ENCODE measurements around the gene ADAMTS12.
A peak's percentile ranks its signal among the peaks of the same experiment; 100 is the strongest.

ADAMTS12 gene

DNA sequence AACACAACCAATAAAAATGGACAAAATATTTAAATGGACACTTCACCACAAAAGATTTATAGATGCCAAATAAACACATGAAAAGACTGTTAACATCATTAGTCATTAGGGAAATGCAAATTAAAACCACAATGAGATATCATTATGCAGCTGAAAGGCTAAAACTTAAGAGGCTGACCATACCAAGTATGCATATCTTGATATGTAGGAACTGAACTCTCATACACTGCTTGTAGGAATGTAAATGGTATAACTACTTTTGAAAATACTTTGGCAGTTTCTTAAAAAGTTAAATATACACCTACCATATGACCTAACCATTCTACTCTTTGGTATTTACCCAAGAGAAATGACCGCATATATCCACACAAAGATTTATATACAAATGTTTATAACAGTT is 13.6 kb upstream of the ADAMTS12 start:
- no peak for DNase-seq

DNA sequence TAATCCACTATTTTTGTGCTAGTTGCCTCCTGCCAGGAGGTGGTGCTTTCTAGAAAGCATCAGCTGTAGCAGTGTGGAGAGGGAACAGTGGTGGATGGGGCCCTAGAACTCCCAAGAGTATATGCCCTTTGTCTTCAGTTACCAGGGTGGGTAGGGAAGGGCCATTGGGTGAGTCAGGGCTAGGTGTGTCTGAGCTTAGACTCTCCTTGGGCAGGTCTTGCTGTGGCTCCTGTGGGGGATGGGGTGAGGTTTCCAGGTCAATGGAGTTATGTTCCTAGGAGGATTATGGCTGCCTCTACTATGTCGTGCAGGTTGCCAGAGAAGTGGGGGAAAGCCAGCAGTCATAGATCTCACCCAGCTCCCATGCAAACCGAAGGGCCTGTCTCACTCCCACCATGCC is 11.3 kb upstream of the ADAMTS12 start:
- no peak for DNase-seq

- no peak for DNase-seq
Measured at GRCh38 chr5:33901156-33901555, 9.4 kb upstream of the ADAMTS12 start.

GRCh38 chr5:33894566-33894965 is 2.8 kb upstream of the ADAMTS12 start:
- DNase-seq = no peak

DNA sequence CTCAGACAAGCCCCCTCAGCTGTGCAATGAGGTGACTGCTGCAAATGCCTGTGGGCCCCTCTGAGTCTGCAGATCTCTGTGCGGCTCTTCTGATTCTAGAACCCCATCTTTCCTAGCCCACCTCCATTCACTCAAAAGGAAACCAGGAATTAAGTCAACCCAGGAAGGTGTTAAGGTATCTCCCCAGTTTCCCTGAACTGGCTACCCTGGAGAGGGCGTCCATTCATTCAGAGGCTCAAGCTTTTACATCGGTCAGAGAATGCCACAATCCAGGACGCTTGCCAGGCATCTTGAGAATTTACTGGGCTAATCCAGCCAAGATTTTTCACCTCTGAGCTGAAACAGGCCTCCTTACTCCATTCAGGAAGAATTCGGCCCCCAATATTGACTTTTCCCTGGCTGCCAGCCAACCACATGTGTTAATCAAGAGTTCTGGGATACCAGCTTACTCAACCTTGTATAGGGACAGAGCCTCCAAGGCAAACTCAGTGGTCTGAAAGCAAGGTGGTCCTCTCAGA is 889 bp upstream of the ADAMTS12 start:
- no peak for DNase-seq

GRCh38 chr5:33891446-33891787 is 373 bp downstream of the ADAMTS12 start:
- no peak for DNase-seq

- no peak for DNase-seq
Measured at GRCh38 chr5:33890131-33891032, 1.4 kb downstream of the ADAMTS12 start.

DNA sequence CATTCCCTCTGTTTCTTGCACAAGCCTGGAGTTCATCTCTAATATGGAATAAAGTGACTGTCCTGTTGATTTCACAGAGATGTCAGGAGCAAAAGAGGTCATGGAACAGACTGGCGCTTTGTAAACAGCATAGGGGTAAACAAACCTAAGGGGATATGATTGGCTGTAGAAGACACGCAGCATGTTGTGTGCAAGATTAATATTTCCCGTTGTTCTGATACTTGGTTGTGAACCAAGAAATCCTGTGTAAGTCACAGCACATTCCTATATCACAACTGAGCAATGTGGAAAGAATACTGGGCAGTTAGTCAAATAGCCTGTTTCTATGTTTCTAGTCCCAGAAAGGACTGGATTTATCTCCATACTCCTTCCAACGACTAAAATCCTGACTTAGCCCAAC is 3.2 kb downstream of the ADAMTS12 start:
- no peak for DNase-seq

- no peak for DNase-seq
Measured at GRCh38 chr5:33887268-33887667, 4.5 kb downstream of the ADAMTS12 start.

- no peak for DNase-seq
Measured at GRCh38 chr5:33886283-33886682, 5.5 kb downstream of the ADAMTS12 start.

DNA sequence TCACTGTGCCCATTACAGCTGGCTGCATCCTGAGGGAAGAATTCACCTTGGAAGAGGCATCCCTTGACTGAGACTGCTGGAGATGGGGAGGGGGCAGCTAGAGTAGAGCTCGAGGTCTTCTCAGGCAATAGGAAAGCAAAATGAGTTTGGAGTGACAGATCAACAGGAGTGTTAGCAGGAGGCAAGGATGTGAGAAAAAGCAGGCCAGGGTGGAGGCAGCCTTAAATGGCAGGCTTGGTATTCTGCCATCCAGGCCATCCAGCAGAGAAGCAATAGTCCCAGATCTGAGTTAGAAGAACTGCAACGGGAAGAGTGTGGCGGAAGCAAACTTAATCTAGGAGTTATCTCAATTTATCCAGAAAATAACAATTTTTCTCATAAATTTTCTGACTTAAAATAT is 6.1 kb downstream of the ADAMTS12 start:
- no peak for DNase-seq

DNA sequence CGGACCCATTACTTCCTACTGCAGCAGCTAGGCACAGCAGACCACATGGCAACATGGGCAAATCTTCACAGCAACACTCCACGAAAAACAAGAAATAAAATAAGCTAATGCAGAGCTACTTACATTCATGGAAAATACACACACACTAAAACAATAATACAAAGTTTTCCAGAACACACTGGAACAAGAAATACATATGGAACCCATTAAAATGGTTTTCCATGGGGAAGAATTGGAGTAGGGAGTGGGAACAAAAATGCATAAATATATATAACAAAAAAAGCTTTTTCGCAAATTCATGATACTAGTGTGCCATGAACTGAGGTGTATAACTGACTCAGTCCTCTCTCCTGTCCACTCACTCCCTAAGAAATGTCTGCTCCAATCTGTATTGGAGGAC is 8.3 kb downstream of the ADAMTS12 start:
- DNase-seq = no peak

DNA sequence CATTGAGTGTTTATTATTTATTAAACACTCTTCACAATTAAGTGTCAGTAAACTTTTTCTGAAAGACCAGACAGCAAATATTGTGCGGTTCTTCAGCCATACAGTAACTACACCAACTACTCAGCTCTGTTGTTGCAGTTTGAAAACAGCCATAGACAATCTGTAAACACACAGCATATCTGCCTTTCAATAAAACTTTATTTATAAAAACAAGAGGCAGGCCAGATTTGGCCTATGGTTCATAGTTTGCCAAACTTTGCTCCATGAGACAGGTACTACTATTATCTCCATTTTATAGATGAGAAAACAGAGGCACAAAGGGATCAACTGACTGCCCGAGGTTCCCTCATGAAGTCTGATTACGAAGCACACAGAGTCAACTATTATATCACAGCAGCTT is 11.5 kb downstream of the ADAMTS12 start:
- DNase-seq = no peak

GRCh38 chr5:33877449-33877848 is 14.3 kb downstream of the ADAMTS12 start:
- no peak for DNase-seq

- DNase-seq = no peak
Measured at GRCh38 chr5:33867241-33867640, 24.5 kb downstream of the ADAMTS12 start.

DNA sequence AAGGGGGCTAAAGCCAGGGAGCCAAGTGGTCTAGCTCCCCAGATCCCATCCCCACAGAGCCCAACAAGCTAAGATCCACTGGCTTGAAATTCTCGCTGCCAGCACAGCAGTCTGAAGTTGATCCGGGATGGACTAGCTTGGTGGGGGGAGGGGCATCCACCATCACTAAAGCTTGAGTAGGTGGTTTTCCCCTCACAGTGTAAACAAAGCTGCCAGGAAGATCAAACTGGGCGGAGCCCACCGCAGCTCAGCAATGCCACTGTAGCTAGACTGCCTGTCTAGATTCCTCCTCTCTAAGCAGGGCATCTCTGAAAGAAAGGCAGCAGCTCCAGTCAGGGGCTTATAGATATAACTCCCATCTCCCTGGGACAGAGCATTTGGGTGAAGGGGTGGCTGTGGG is 32.6 kb downstream of the ADAMTS12 start:
- DNase-seq = peak; percentile 52

DNA sequence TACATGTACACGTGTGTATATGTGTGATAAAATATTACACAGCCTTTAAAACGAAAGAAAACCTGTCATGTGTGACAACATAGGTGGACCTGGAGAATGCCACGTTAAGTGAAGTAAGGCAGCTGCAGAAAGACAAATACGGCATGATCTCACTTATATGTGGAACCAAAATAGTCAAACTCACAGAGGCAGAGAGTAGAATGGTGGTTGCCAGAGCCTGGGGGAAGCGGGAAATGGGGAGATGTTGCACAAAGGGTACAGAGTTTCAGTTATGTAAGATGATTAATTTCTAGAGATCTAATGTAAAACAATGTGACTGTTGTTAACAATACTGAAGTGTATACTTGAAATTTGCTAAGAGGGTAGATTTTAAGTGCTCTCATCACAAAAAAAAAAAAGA is 34.8 kb downstream of the ADAMTS12 start:
- no peak for DNase-seq

GRCh38 chr5:33855396-33855795 is 36.4 kb downstream of the ADAMTS12 start:
- no peak for DNase-seq

DNA sequence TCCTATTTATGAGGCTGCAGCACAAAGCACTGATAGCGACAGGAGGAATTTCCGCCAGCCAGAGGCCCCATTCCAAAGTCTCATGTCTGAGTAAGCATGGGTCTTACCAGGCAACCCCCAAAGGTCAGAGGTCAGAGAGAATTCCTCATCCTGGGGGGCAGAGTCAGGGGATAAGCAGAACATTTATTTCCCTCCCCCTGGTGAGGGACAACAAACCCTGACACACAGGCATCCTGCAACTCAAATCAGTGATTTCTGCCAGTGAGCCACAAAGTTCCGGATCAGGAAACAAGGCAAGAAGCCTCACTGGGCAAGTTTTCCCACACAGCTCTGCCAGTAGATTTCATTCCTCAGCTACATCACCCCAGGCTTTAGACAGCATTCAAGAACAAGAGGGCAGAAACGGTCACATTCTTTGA is 37.0 kb downstream of the ADAMTS12 start:
- no peak for DNase-seq

DNA sequence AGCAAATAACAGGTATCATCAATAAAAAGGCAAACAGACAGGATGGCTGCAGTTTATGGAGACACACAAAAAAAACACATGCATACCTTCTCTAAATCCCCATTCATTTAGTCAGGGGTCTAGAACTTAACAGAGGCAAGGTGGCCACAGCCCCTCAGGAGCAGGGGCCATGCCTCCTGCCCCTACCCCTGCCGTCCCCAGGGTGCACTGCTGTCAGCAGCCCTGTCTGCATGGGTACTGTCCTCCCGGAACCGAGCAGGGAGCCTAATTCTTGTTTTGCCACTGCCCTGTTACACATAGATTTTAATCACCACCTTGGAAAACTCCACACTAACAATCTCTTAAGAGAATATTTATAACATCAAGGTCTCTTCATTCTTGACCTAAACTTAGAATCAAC is 39.0 kb downstream of the ADAMTS12 start:
- no peak for DNase-seq

GRCh38 chr5:33852319-33852718 is 39.5 kb downstream of the ADAMTS12 start:
- no peak for DNase-seq

DNA sequence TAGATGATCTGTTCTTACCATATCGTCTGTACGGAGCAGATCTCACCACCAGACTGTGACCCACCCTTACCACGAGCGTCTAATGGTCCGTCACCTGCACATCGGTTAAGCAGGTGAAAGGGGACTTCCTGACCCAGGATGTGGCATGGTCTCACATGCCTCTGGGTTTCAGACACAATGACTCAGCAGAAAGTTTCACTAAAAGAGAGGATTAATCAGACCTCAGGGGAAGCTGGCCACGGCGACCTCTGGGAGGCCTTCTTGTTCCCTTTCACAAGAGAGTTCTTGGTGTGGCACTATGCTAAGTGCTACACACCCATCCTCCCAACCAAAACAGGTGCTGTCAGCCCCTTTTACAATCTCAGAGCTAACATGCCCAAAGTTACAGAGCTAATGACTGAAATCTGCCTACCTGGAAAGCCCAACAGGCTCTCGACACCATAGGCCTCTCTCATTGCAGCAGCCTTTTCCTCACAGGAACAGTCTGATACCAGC is 41.6 kb downstream of the ADAMTS12 start:
- peak; percentile 38 for DNase-seq

GRCh38 chr5:33848554-33848953 is 43.2 kb downstream of the ADAMTS12 start:
- DNase-seq = no peak

DNA sequence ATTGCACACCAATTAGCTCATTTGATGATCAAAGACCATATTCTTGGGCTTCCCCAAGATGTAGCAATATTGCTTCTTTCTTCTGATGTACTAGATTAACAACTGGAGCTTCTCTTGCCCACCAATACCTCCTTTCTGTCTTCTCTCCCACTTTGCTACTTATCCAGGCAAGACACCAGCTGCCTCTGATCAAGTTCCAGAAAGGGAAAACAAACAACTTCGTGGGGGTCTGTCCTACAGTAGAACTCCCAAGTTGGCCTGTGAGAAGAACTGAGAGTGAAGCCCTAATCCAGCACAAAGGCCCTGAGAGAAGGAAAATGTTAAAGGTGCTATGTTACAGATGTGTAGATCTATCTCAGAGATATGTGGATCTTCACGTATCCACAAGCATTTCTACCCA is 44.9 kb downstream of the ADAMTS12 start:
- no peak for DNase-seq

DNA sequence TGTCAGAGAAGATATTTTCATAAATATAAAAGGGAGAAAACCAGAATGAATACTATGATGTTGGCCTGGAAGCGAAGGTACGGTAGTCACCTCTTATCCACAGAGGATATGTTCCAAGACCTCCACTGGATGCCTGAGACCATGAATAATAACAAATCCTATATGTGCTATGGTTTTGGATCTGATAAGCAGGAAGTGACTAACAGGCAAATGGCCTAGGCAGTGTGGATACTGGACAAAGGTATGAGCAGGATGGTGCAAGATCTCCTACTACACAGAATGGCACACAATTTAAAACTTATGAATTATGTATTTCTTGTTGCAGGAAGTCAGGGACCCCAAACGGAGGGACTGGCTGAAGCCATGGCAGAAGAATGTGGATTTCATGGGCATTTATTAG is 48.2 kb downstream of the ADAMTS12 start:
- DNase-seq = no peak
